Mesenchymal stem cell (in vitro differentiated cells and primary cell): ENCODE data around the gene IL20RA.
"Not testable (repeated sequence)": the region's sequence is repeated elsewhere in the genome, so short reads cannot be mapped to it uniquely, and the experiment has no call there.

Source experiments
- DNase-seq: peaks from one replicate; pipeline ENCODE4 v3.0.0-alpha.2; 2013
- H2AFZ ChIP-seq: one replicate; pipeline ENCODE4 v1.6.1; 2013; ENCODE audit warnings: low read depth, mild to moderate bottlenecking, control low read depth, inconsistent platforms, low read length, moderate library complexity
- H2AK5ac ChIP-seq: 2 replicates; pipeline ENCODE4 v1.6.1; 2013; ENCODE audit warnings: low read length, moderate library complexity, mild to moderate bottlenecking, inconsistent platforms; ENCODE audit not compliant: severe bottlenecking
- H2BK120ac ChIP-seq: one replicate; pipeline ENCODE4 v1.6.1; 2013; ENCODE audit warnings: low read depth, mild to moderate bottlenecking, inconsistent platforms, low read length, moderate library complexity
- H2BK12ac ChIP-seq, 2 experiments: one replicate each; pipeline ENCODE4 v1.6.1; 2013; ENCODE audit warnings: inconsistent platforms in 2 of 2, low read length in 2 of 2, mild to moderate bottlenecking in 2 of 2, moderate library complexity in 2 of 2, control low read depth in 1 of 2
- H2BK15ac ChIP-seq: one replicate; pipeline ENCODE4 v1.6.1; 2013; ENCODE audit warnings: mild to moderate bottlenecking, low read depth, inconsistent platforms; ENCODE audit not compliant: poor library complexity, severe bottlenecking
- H2BK5ac ChIP-seq: 2 replicates; pipeline ENCODE4 v1.6.1; 2013; ENCODE audit warnings: low read depth, mild to moderate bottlenecking, low read length, control low read depth, inconsistent platforms; ENCODE audit not compliant: poor library complexity, severe bottlenecking
- H3K14ac ChIP-seq, 2 experiments: one replicate each; pipeline ENCODE4 v1.6.1; 2013; ENCODE audit warnings: inconsistent platforms in 2 of 2, low read length in 2 of 2, control low read depth in 1 of 2, mild to moderate bottlenecking in 1 of 2, moderate library complexity in 1 of 2
- H3K18ac ChIP-seq, 2 experiments: one replicate each; pipeline ENCODE4 v1.6.1; 2013; ENCODE audit warnings: inconsistent platforms in 2 of 2, low read length in 2 of 2, control low read depth in 1 of 2, low read depth in 1 of 2, mild to moderate bottlenecking in 1 of 2
- H3K23ac ChIP-seq, 2 experiments: one replicate each; pipeline ENCODE4 v1.6.1; 2013; ENCODE audit warnings: inconsistent platforms in 2 of 2, low read length in 2 of 2, mild to moderate bottlenecking in 2 of 2, moderate library complexity in 2 of 2, control low read depth in 1 of 2
- H3K27ac ChIP-seq: 2 replicates; pipeline ENCODE4 v1.5.1; 2013; ENCODE audit warnings: mild to moderate bottlenecking, moderate library complexity, low read length, control low read depth, inconsistent platforms; ENCODE audit not compliant: poor library complexity, severe bottlenecking
- H3K27me3 ChIP-seq, 2 experiments: 2 replicates each; pipeline versions ENCODE4 v1.6.1 to v1.7.0; 2013; ENCODE audit warnings: low read length in 2 of 2, mild to moderate bottlenecking in 2 of 2, moderate library complexity in 2 of 2, control low read depth in 1 of 2, inconsistent platforms in 1 of 2; ENCODE audit not compliant: control insufficient read depth in 1 of 2, insufficient read depth in 1 of 2
- H3K36me3 ChIP-seq, 2 experiments: 2 replicates each; pipeline versions ENCODE4 v1.6.1 to v1.7.0; 2013; ENCODE audit warnings: low read length in 2 of 2, control low read depth in 1 of 2, inconsistent platforms in 1 of 2, low read depth in 1 of 2, mild to moderate bottlenecking in 1 of 2; ENCODE audit not compliant: insufficient read depth in 2 of 2, control insufficient read depth in 1 of 2
- H3K4ac ChIP-seq, 2 experiments: one replicate each; pipeline ENCODE4 v1.6.1; 2013; ENCODE audit warnings: inconsistent platforms in 2 of 2, low read length in 2 of 2, mild to moderate bottlenecking in 2 of 2, moderate library complexity in 2 of 2, control low read depth in 1 of 2, low read depth in 1 of 2
- H3K4me1 ChIP-seq: 2 replicates; pipeline ENCODE4 v1.6.1; 2013; ENCODE audit warnings: low read depth, low read length, control low read depth; ENCODE audit not compliant: control insufficient read depth, insufficient read depth
- H3K4me2 ChIP-seq: 2 replicates; pipeline ENCODE4 v1.6.1; 2013; ENCODE audit warnings: low read length, mild to moderate bottlenecking, inconsistent platforms; ENCODE audit not compliant: poor library complexity, severe bottlenecking
- H3K4me3 ChIP-seq, 2 experiments: 2 replicates each; pipeline versions ENCODE4 v1.5.1 to v1.7.0; 2013; ENCODE audit warnings: low read length in 2 of 2, mild to moderate bottlenecking in 2 of 2, control low read depth in 1 of 2, low read depth in 1 of 2; ENCODE audit not compliant: insufficient read depth in 1 of 2
- H3K79me1 ChIP-seq: replicated peaks from 2 replicates; pipeline ENCODE4 v1.6.1; 2013; ENCODE audit warnings: mild to moderate bottlenecking, control low read depth, low read length, inconsistent platforms; ENCODE audit not compliant: poor library complexity, severe bottlenecking
- H3K9ac ChIP-seq: 2 replicates; pipeline ENCODE4 v1.7.0; 2013; ENCODE audit warnings: mild to moderate bottlenecking, low read length, moderate library complexity
- H3K9me3 ChIP-seq: 2 replicates; pipeline ENCODE4 v1.7.0; 2013; ENCODE audit warnings: mild to moderate bottlenecking, low read length; ENCODE audit not compliant: control insufficient read depth
- H4K8ac ChIP-seq: one replicate; pipeline ENCODE4 v1.6.1; 2013; ENCODE audit warnings: inconsistent platforms, mild to moderate bottlenecking, low read length, moderate library complexity
- H4K91ac ChIP-seq: one replicate; pipeline ENCODE4 v1.6.1; 2013; ENCODE audit warnings: mild to moderate bottlenecking, low read length, inconsistent platforms
- WGBS: methylation state at CpG from one replicate; pipeline ENCODE4 v1.1.7; 2013; ENCODE audit warnings: mixed read lengths; 5-methylcytosine and 5-hydroxymethylcytosine counted together

The IL20RA gene

GRCh38 chr6:137075790-137076189 lies 31.0 kb upstream of the IL20RA start:
- not testable (repeated sequence) for DNase-seq, H3K14ac ChIP-seq, H2BK5ac ChIP-seq, H3K23ac ChIP-seq, H3K27ac ChIP-seq, H4K91ac ChIP-seq, H2BK12ac ChIP-seq, H2BK120ac ChIP-seq, H3K79me1 ChIP-seq, H2AK5ac ChIP-seq, H3K9ac ChIP-seq, H3K4me2 ChIP-seq, H2BK15ac ChIP-seq, H4K8ac ChIP-seq, H3K4ac ChIP-seq, H3K4me1 ChIP-seq, H2AFZ ChIP-seq, H3K36me3 ChIP-seq, H3K27me3 ChIP-seq, H3K18ac ChIP-seq, H3K4me3 ChIP-seq, H3K9me3 ChIP-seq
- WGBS: 88% methylated on average over 2 of the region's 3 CpGs

- no peak overlapping the region for H3K18ac ChIP-seq
- no peak overlapping the region for H3K4ac ChIP-seq
- H3K79me1 ChIP-seq: no peaks in the 10 kb centered on the region
- H3K4me2 ChIP-seq: no peak overlapping the region
- no peaks in the 10 kb centered on the region for H3K4me1 ChIP-seq
- no peak overlapping the region for H3K4me3 ChIP-seq
- no peak overlapping the region for H3K9ac ChIP-seq
- no peak overlapping the region for H4K8ac ChIP-seq
- DNase-seq: no peak
- H2AFZ ChIP-seq: no peak overlapping the region
- H3K36me3 ChIP-seq: no peaks in the 10 kb centered on the region
- no peak overlapping the region for H2BK5ac ChIP-seq
- H2BK12ac ChIP-seq: no peak overlapping the region
- no peak overlapping the region for H2AK5ac ChIP-seq
- H2BK120ac ChIP-seq: no peak overlapping the region
- H2BK15ac ChIP-seq: no peak overlapping the region
- H3K14ac ChIP-seq: no peak overlapping the region
- H3K27ac ChIP-seq: no peak overlapping the region
- peaks cover 0 to 6% of the 10 kb centered on the region in 2 experiments for H3K27me3 ChIP-seq
- WGBS: 66% methylated on average over 5 of the region's 5 CpGs
- no peak overlapping the region for H4K91ac ChIP-seq
- no peaks in the 10 kb centered on the region for H3K9me3 ChIP-seq
- no peak overlapping the region for H3K23ac ChIP-seq
Observed at GRCh38 chr6:137070303-137070702, 25.5 kb upstream of the IL20RA start.

GRCh38 chr6:137067399-137067798 lies 22.6 kb upstream of the IL20RA start:
- no peak overlapping the region for H2BK5ac ChIP-seq
- no peak overlapping the region for H3K23ac ChIP-seq
- WGBS: no CpG with 5 or more reads among the region's 2 CpGs

DNA sequence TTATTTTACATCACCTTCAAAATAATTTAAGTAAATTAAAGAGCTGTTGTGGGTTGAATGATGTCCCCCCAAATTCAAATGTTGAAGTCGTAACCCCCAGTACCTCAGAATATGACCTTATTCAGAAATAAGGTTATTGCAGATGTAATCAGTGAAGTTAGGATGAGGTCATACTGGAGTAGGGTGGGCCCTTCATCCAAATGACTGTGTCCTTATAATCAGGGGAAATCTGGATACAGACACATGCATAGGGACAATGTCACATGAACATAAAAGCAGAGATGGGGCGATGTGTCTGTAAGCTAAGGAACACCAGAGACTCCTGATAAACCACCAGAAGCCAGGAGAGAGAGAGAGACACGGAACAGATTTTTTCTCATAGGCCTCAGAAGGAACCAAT lies 13.3 kb upstream of the IL20RA start:
- no peak overlapping the region for H3K4ac ChIP-seq
- H3K23ac ChIP-seq: no peak overlapping the region
- H3K27me3 ChIP-seq: no peaks in the 10 kb centered on the region
- no peak overlapping the region for H2AFZ ChIP-seq
- no peak overlapping the region for H2AK5ac ChIP-seq
- no peaks in the 10 kb centered on the region for H3K79me1 ChIP-seq
- H3K9ac ChIP-seq: no peak overlapping the region
- no peak for DNase-seq
- H3K4me1 ChIP-seq: no peaks in the 10 kb centered on the region
- H4K8ac ChIP-seq: no peak overlapping the region
- no peak overlapping the region for H2BK15ac ChIP-seq
- no peaks in the 10 kb centered on the region for H3K9me3 ChIP-seq
- H3K18ac ChIP-seq: no peak overlapping the region
- 76% methylated on average over 3 of the region's 3 CpGs for WGBS
- H2BK12ac ChIP-seq: no peak overlapping the region
- H3K27ac ChIP-seq: no peak overlapping the region
- no peak overlapping the region for H2BK120ac ChIP-seq
- H3K4me3 ChIP-seq: no peak overlapping the region
- H3K36me3 ChIP-seq: no peaks in the 10 kb centered on the region
- no peak overlapping the region for H2BK5ac ChIP-seq
- no peak overlapping the region for H3K4me2 ChIP-seq
- no peak overlapping the region for H3K14ac ChIP-seq
- no peak overlapping the region for H4K91ac ChIP-seq

More at GRCh38 chr6:137067399-137067798, 22.6 kb upstream of the IL20RA start:
- DNase-seq: no peak
- no peak overlapping the region for H3K18ac ChIP-seq
- no peak overlapping the region for H3K27ac ChIP-seq
- H3K36me3 ChIP-seq: no peaks in the 10 kb centered on the region
- H3K4me3 ChIP-seq: no peak overlapping the region
- H4K8ac ChIP-seq: no peak overlapping the region
- H2BK12ac ChIP-seq: no peak overlapping the region
- H2AFZ ChIP-seq: no peak overlapping the region
- no peak overlapping the region for H2BK15ac ChIP-seq
- H3K79me1 ChIP-seq: no peaks in the 10 kb centered on the region
- H3K4ac ChIP-seq: no peak overlapping the region
- H3K9me3 ChIP-seq: no peaks in the 10 kb centered on the region
- H3K27me3 ChIP-seq: peaks cover 0 to 6% of the 10 kb centered on the region in 2 experiments
- H3K4me2 ChIP-seq: no peak overlapping the region
- H3K4me1 ChIP-seq: no peaks in the 10 kb centered on the region
- no peak overlapping the region for H2BK120ac ChIP-seq
- H2AK5ac ChIP-seq: no peak overlapping the region
- no peak overlapping the region for H3K14ac ChIP-seq
- no peak overlapping the region for H4K91ac ChIP-seq
- H3K9ac ChIP-seq: no peak overlapping the region
